MM.1S (cell line): ENCODE measurements around the gene PPP6R2.

Source experiments
- DNase-seq: peaks from one replicate; pipeline ENCODE4 v3.0.0-alpha.2; 2015
- H2AFZ ChIP-seq: fragments of 300-600 bp; sonication (generic); 2 replicates; pipeline ENCODE4 v1.6.0; 2016; ENCODE audit warnings: antibody characterized with exemption, low read length
- H3F3A ChIP-seq: fragments of 300-600 bp; sonication (generic); 2 replicates; pipeline ENCODE4 v1.6.1; 2016; ENCODE audit warnings: mild to moderate bottlenecking, antibody characterized with exemption, low read length, moderate library complexity, mixed read lengths; ENCODE audit not compliant: insufficient read depth
- H3K27ac ChIP-seq: fragments of 300-600 bp; sonication (generic); 2 replicates; pipeline ENCODE4 v1.5.1; 2016; ENCODE audit warnings: mild to moderate bottlenecking, low read length
- H3K27me3 ChIP-seq: fragments of 300-600 bp; sonication (generic); replicated peaks from 2 replicates; pipeline ENCODE4 v1.6.0; 2016; ENCODE audit warnings: low read length; ENCODE audit not compliant: insufficient read depth
- H3K36me3 ChIP-seq: fragments of 300-600 bp; sonication (generic); replicated peaks from 2 replicates; pipeline ENCODE4 v1.6.1; 2016; ENCODE audit warnings: mild to moderate bottlenecking, low read length, mixed read lengths; ENCODE audit not compliant: insufficient read depth
- H3K4me1 ChIP-seq: fragments of 300-600 bp; sonication (generic); 2 replicates; pipeline ENCODE4 v1.6.1; 2016; ENCODE audit warnings: low read length, mixed read lengths
- H3K4me2 ChIP-seq: fragments of 300-600 bp; sonication (generic); 2 replicates; pipeline ENCODE4 v1.6.0; 2016; ENCODE audit warnings: low read depth, low read length
- H3K4me3 ChIP-seq: fragments of 300-600 bp; sonication (generic); 2 replicates; pipeline ENCODE4 v1.5.1; 2016; ENCODE audit warnings: low read length, mixed read lengths
- H3K79me2 ChIP-seq: fragments of 300-600 bp; sonication (generic); 2 replicates; pipeline ENCODE4 v1.6.1; 2016; ENCODE audit warnings: mixed run types, low read length, mixed read lengths
- H3K9ac ChIP-seq: fragments of 300-600 bp; sonication (generic); 2 replicates; pipeline ENCODE4 v1.6.1; 2016; ENCODE audit warnings: low read length, mixed read lengths
- H3K9me2 ChIP-seq: fragments of 300-600 bp; sonication (generic); replicated peaks from 2 replicates; pipeline ENCODE4 v1.6.1; 2016; ENCODE audit warnings: mild to moderate bottlenecking, low read length, mixed read lengths; ENCODE audit not compliant: insufficient read depth
- H3K9me3 ChIP-seq: fragments of 300-600 bp; sonication (generic); replicated peaks from 2 replicates; pipeline ENCODE4 v1.6.1; 2016; ENCODE audit warnings: mild to moderate bottlenecking, low read length, mixed read lengths; ENCODE audit not compliant: insufficient read depth
- H4K20me1 ChIP-seq: fragments of 300-600 bp; sonication (generic); 2 replicates; pipeline ENCODE4 v1.6.1; 2016; ENCODE audit warnings: mild to moderate bottlenecking, low read length, moderate library complexity, mixed read lengths; ENCODE audit not compliant: insufficient read depth
- CTCF ChIP-seq: fragments of 300-600 bp; sonication (generic); IDR thresholded peaks from 2 replicates; pipeline ENCODE4 v1.5.1; 2016; ENCODE audit warnings: antibody characterized with exemption, low read length, mixed read lengths
- EZH2 ChIP-seq: fragments of 300-600 bp; sonication (generic); optimal IDR thresholded peaks from 2 replicates; pipeline ENCODE3; 2017; ENCODE audit warnings: low read depth, mild to moderate bottlenecking, antibody characterized with exemption, low read length, mixed read lengths
- EZH2phosphoT487 ChIP-seq: fragments of 300-600 bp; sonication (generic); IDR thresholded peaks from 2 replicates; pipeline ENCODE4 v1.6.1; 2018; ENCODE audit warnings: antibody characterized with exemption, low read length

PPP6R2 gene

DNA sequence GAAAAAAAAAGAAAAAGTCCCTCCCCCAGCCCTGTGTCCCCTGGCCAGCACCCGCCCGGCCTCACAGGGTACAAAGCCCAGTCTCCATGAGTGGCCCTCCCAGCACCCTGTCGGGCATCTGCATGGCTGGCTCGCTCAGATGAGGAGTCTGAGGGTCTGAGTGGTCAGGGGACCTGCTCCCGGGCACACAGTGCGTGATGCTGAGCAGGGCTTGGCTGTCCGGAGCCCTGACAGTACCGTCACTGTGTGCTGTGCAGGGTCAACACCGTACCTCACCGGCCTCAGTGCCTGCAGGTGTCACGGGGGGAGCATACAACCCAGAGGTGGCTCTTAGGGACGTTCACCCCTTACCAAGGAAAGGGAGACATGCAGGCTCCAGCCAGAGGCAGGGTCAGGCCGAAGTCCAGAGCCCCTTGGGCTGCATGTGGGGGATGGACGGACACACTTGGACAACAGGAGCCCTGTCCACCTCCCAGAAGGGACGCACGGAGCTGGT, 32.1 kb upstream of the PPP6R2 start:
- H3K79me2 ChIP-seq, result peaks cover 22% of the 10 kb centered on the region
- H3F3A ChIP-seq, result peaks cover 19% of the 10 kb centered on the region
- no peaks in the 10 kb centered on the region for H3K9me2 ChIP-seq
- H3K36me3 ChIP-seq, result no peaks in the 10 kb centered on the region
- no peak for DNase-seq
- H3K4me1 ChIP-seq, result peaks cover 32% of the 10 kb centered on the region
- no peak overlapping the region for H3K9ac ChIP-seq
- no peaks in the 10 kb centered on the region for H4K20me1 ChIP-seq
- no peak overlapping the region for H3K27ac ChIP-seq
- no peak overlapping the region for H2AFZ ChIP-seq
- H3K4me3 ChIP-seq, result no peak overlapping the region
- no peaks in the 10 kb centered on the region for H3K27me3 ChIP-seq
- no peaks in the 10 kb centered on the region for H3K9me3 ChIP-seq
- H3K4me2 ChIP-seq, result no peak overlapping the region
- no peak for TF ChIP-seq CTCF
- TF ChIP-seq EZH2, result no peak
- TF ChIP-seq EZH2phosphoT487, result no peak

DNA sequence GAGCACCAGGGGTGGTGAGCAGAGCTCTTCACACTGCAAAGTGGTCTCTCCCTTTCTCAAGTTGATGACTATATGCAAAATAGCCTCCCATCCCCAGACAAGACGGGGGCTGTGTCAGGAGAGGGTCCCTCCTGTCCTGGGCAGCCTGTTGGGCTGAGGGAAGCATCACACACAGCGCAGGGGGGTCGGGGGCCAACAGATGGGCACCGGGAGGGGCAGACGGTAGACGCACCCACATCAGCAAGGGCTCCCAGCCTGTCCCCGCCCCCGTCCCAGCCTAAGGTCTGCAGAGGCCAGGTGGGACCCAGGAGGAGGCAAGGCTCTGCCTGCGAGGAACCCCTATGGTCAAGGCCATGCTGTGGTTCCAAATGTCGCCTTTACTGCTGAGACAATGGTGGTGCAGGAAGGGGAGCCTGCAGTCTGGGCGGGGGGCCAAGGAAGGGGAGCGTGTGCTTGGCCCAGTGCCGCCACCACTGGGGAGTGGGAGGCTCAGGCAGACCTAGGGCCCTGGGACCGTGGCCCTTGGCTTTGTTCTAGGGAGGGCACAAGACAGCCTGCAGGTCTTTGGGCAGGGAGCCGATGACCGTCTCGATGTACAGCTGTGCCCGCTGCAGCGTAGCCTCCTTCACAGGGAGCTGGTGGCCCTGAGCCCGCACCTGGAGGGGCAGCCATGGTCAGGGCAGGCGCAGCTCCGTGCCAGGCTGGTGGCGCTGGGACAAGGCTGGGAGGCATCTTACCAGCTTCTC, 31.3 kb upstream of the PPP6R2 start:
- Histone ChIP-seq H3K27me3 (no peaks in the 10 kb centered on the region), H3K4me3 (no peak overlapping the region), H3K36me3 (no peaks in the 10 kb centered on the region), H2AFZ (no peak overlapping the region), H3F3A (peaks cover 19% of the 10 kb centered on the region), H3K9me3 (no peaks in the 10 kb centered on the region), H3K9me2 (no peaks in the 10 kb centered on the region), H4K20me1 (no peaks in the 10 kb centered on the region), H3K27ac (no peak overlapping the region), H3K4me1 (peaks cover 29% of the 10 kb centered on the region), H3K9ac (no peak overlapping the region), H3K4me2 (no peak overlapping the region), H3K79me2 (peaks cover 14% of the 10 kb centered on the region)
- no peak for TF ChIP-seq CTCF
- no peak for TF ChIP-seq EZH2
- no peak for TF ChIP-seq EZH2phosphoT487
- no peak for DNase-seq

GRCh38 chr22:50312371-50312770, 30.8 kb upstream of the PPP6R2 start:
- Histone ChIP-seq H2AFZ (no peak overlapping the region), H3K27ac (no peak overlapping the region), H4K20me1 (no peaks in the 10 kb centered on the region), H3K79me2 (peaks cover 11% of the 10 kb centered on the region), H3K36me3 (no peaks in the 10 kb centered on the region), H3F3A (peaks cover 19% of the 10 kb centered on the region), H3K9ac (no peak overlapping the region), H3K9me3 (no peaks in the 10 kb centered on the region), H3K4me3 (no peak overlapping the region), H3K27me3 (no peaks in the 10 kb centered on the region), H3K4me1 (peaks cover 29% of the 10 kb centered on the region), H3K9me2 (no peaks in the 10 kb centered on the region), H3K4me2 (no peak overlapping the region)
- no peak for TF ChIP-seq EZH2phosphoT487
- TF ChIP-seq EZH2, result no peak
- no peak for TF ChIP-seq CTCF
- no peak for DNase-seq
